GM19240 (cell line): ENCODE measurements around the gene MBD1.
A peak's percentile ranks its signal among the peaks of the same experiment; 100 is the strongest.
"Not testable (repeated sequence)": the region's sequence is repeated elsewhere in the genome, so short reads cannot be mapped to it uniquely, and the experiment has no call there.

Source experiments
- DNase-seq: peaks from one replicate; pipeline ENCODE4 v3.0.0; 2011; ENCODE audit warnings: low spot score; ENCODE audit not compliant: insufficient read length

Gene MBD1, protein sequence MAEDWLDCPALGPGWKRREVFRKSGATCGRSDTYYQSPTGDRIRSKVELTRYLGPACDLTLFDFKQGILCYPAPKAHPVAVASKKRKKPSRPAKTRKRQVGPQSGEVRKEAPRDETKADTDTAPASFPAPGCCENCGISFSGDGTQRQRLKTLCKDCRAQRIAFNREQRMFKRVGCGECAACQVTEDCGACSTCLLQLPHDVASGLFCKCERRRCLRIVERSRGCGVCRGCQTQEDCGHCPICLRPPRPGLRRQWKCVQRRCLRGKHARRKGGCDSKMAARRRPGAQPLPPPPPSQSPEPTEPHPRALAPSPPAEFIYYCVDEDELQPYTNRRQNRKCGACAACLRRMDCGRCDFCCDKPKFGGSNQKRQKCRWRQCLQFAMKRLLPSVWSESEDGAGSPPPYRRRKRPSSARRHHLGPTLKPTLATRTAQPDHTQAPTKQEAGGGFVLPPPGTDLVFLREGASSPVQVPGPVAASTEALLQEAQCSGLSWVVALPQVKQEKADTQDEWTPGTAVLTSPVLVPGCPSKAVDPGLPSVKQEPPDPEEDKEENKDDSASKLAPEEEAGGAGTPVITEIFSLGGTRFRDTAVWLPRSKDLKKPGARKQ

DNA sequence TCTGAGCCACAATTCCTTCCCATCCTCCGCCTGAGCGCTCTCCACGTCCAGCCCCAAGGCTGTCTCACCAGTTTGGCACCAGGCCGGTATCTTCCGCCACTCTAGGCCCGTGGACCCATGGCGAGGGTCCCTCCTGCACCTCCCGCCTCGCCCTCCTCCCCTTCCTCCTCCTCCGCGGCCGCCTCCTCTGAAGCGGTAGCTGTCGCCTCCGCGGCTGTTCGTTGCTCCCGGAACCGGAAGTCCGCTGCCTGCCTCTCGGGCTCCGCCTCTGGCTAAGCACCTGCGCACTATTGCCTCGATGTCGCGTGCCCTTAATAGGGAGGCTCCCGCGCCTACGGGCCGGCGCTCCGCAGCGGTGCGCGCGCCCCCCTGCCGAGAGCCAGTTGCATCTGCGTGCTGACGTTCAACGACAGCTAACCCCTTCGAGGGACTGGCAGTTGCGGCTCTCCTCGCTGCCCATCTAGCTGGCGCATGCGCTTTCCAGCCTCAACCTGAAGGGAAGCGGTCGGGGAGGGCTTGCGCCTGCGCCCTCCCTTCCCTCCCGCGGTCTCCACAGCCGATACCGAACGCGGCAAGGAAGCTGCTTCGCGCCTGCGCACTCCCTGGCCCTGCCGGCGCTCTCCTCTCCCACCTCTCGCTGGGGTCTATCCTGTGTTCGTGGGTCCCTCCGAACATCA is at the start of gene MBD1:
MBD1 (minus strand) TSS at position 229 of the 677 bp plus-strand sequence. CDS start 1,531 bp downstream, outside the sequence.
- peak; percentile 96 for DNase-seq

DNA sequence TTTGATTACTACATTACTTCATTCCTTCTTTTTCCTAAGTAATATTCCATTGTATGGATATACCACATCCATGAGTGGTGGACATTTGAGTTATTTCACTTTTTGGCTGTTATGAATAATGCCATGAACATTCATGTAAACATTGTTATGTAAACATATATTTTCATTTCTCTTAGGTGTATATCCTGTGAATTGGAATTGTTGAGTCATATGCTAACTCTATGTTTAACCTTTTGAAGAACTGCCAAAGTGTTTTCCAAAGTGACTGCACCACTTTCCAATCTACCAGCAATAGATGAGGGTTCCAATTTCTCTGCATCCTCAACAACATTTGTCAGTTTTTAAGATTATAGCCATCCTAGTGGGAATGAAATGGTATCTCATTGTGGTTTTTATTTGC is 48.9 kb upstream of the MBD1 start:
- DNase-seq: no peak

GRCh38 chr18:50327983-50328382 is 46.7 kb upstream of the MBD1 start:
- no peak for DNase-seq

GRCh38 chr18:50320719-50321118 is 39.4 kb upstream of the MBD1 start:
- DNase-seq: no peak

- no peak for DNase-seq
These were observed 34.0 kb upstream of the MBD1 start for GRCh38 chr18:50315100-50315871.

DNA sequence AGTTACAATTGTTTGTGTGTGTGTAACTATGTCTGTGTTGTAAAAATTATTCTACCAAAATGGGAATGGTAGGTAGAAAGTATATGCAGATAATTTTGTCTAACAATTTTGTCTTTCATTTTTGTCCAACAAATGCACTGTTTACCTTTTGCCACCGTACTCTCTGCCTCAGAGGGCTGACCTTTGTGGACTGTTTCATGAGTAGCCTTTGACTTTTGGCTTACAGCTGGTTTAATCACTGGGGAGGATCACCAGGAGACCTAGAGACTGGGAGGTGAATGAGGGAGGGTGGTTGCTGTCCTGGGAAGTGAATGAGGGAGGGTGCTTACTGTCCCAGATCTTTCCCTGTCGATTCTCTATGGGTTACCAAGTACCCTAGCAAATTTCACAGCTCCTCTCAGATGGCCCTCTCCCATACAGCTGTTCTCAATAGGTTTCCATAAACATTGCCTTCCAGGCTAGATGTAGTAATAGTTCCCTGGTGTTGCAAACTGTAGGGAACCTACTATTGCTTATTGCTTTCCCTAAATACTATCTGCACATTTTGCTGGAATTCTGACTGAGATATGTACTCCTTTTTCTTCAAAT is 32.6 kb upstream of the MBD1 start:
- DNase-seq: no peak

DNA sequence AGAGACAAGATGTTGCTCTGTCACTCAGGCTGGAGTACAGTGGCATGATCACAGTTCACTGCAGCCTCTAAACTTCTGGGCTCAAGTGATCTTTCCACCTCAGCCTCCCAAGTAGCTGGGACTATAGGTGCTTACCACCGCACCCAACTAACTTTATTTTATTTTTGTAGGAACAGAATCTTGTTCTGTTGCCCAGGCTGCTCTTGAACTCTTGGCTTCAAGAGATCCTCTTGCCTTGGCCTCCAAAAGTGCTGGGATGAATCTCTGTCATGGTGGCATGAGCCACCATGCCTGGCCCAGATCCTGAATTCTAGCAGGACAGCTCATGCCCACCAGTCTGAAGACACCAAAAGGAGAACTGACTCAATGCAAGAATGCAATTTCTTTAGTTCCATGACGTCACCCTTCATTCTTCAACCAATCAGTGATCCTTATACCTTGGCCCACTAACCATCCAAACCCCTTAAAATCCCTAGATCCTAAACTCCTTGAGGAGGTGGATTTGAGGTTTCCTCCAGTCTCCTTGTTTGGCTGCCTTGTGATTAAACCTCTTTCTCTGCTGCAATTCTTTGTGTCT is 31.8 kb upstream of the MBD1 start:
- DNase-seq: no peak

GRCh38 chr18:50312296-50313030 is 31.1 kb upstream of the MBD1 start:
- no peak for DNase-seq

DNA sequence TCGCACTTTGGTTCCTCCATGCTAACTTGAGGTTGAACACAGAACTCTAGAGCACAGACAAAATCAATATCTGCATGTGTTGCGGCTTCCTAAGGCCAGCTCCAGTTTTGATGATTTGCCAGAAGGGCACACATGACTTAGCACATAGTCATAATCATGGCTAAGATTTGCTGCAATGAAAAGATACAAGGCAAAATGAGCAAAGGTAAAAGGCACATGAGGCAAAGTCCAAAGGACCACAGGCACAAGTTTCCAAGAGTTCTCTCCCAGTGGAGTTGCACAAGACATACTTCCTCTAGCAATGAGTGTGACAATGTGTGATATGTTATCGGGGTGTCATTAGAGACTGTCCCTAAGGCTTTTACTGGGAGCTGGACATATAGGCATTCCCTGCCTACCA is 30.3 kb upstream of the MBD1 start:
- no peak for DNase-seq

- no peak for DNase-seq
These were observed 28.8 kb upstream of the MBD1 start for GRCh38 chr18:50310080-50310479.

DNA sequence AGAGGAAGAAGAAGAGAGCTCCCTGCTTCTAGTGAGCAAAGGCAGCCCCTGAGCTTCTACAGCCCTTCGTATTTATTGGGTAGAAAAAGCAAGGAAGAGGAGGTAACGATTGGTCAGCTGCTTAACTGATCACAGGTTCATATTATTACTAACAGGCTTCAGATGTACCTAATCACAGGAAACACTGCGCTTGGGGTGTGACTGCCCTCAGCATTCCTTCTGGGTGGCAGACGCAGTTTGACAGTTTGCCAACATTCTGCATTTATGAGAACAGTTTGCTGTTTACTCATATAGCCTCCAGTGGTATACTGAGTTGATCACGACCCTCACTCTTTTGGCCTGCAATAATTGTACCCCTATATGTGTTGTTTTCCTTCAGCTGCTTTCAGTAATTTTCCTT is 27.5 kb upstream of the MBD1 start:
- not testable (repeated sequence) for DNase-seq

GRCh38 chr18:50307738-50308470 is 26.6 kb upstream of the MBD1 start:
- peak; percentile 93 for DNase-seq

GRCh38 chr18:50307400-50307737 is 26.0 kb upstream of the MBD1 start:
- DNase-seq: no peak

- no peak for DNase-seq
These were observed 25.6 kb upstream of the MBD1 start for GRCh38 chr18:50306944-50307343.

GRCh38 chr18:50301074-50301473 is 19.8 kb upstream of the MBD1 start:
- no peak for DNase-seq

- no peak for DNase-seq
These were observed 18.5 kb upstream of the MBD1 start for GRCh38 chr18:50299626-50300388.

DNA sequence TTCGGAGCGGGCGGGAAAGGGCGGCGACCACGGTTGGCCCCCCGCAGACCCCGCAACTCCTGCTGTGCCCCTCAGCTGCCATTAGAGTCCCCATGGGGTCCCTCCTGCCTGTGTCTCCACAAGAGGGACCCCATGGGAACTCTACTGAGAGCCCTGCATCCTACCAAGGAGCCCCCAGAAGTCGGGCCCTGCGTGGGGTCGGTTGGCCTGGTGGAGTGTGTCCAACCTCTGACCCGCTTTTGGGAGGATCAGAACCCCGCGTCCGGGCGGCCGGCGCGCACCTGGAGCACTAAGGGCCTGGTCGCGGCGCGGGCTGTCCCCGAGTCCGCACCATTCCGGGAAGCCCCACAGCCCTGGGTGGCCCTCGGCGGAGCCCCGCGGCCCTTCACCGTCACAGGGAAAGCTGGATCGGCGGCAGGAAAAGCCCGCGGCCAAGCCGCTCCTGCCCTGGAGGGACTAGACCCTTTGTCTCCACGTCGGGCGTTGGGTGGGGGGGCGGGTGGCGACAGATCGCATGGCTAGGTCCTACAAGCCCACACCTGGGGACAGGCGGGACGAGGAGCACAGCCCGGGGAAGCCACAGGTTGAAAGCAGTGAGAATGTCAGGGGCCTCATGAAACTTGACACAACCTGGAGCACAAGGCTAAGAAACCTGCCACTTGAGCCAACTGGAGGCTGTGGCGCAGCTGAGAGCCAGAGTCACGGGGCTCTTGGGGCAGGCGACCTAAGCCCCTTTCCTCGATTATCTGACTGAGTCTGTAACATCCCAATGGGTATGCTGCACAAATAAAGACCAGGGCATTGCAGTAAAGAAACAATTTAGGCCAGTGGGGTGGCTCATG is 17.3 kb upstream of the MBD1 start:
- no peak for DNase-seq
